Measurements from ENCODE around the gene SLC12A1. TPM values are rescaled to one million over a fixed set of nuclear protein-coding genes. Genes with fewer than 3 reads are reported as not detected.

Gene SLC12A1
- total and polyA plus RNA-seq, 2 of the 8 experiments (the other 6 are each of a cell fraction or from before 2014, with no cell fraction given): 0.63 to 1.0 TPM

DNA sequence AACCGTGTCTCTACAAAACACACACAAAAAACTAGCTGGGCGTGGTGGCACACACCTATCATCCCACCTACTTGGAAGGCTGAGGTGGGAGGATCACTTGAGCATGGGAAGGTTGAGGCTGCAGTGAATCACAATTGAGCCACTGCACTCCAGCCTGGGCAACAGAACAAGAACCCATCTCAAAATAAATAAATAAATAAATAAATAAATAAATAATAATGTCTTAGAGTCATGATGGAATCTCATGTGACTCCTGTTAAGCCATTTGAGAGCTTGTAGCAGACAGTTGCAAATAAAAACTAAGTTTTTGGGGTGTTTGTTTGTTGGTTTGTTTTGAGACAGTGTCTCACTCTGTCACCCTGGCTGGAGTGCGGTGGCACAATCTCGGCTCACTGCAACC lies 33.2 kb downstream of the SLC12A1 start (continued):
- TF ChIP-seq CHD7 (IDR thresholded peaks at IDR 0.05; ENCODE audit: insufficient replicate concordance, low read length): no peak
- no peak for TF ChIP-seq NRF1 (IDR thresholded peaks at IDR 0.05; ENCODE audit: low read depth, low read length)
- TF ChIP-seq TCF12 (IDR thresholded peaks at IDR 0.05; ENCODE audit: low read depth, low read length): no peak
- no peak for TF ChIP-seq SAP30 (IDR thresholded peaks at IDR 0.05; ENCODE audit: insufficient read depth, insufficient replicate concordance, low read length)
- TF ChIP-seq KDM4A (IDR thresholded peaks at IDR 0.05; ENCODE audit: low read depth, low read length, severe bottlenecking): no peak
- no peak for TF ChIP-seq POU5F1 (IDR thresholded peaks at IDR 0.05; ENCODE audit: low read depth, low read length)
- TF ChIP-seq CHD2 (IDR thresholded peaks at IDR 0.05; ENCODE audit: low read length): no peak
- TF ChIP-seq CREB1 (IDR thresholded peaks at IDR 0.05): no peak
- no peak for TF ChIP-seq CTBP2 (IDR thresholded peaks at IDR 0.05; ENCODE audit: borderline replicate concordance, insufficient read depth, insufficient read length, low read length)
- TF ChIP-seq FOSL1 (IDR thresholded peaks at IDR 0.05; ENCODE audit: insufficient read depth, low read depth, low read length): no peak
- no peak for TF ChIP-seq SIN3A (conservative IDR thresholded peaks at IDR 0.05 in 1 of 2, IDR thresholded peaks at IDR 0.05 in 1 of 2; ENCODE audit: low read depth in 1 of 2, low read length in 2 of 2)
- no peak for TF ChIP-seq PHF8 (conservative IDR thresholded peaks at IDR 0.05; ENCODE audit: low read depth, low read length)

Data from H1 (cell line).